WTC11 (cell line): ENCODE results near the gene LCA5. TPM values are rescaled to one million over a fixed set of nuclear protein-coding genes. Genes with fewer than 3 reads are reported as not detected.
A peak's percentile ranks its signal among the peaks of the same experiment; 100 is the strongest.

Source experiments
- ATAC-seq: fragments of 200-7000 bp; cut with Tn5 transposase; 2 replicates; pipeline ENCODE4 v1.10.0; 2021; ENCODE audit warnings: mild to moderate bottlenecking, moderate library complexity
- CTCF ChIA-PET: fragments of 300-600 bp; sonication (Branson Sonifier 250); formaldehyde crosslinking; loops from one replicate; lab custom pipeline; 2021; ENCODE audit warnings: antibody characterized with exemption; lab: Charles Lee
- POLR2A ChIA-PET: fragments of 350-600 bp; sonication (Branson Sonifier 250); formaldehyde crosslinking; loops from one replicate; lab custom pipeline; 2021; ENCODE audit warnings: antibody characterized with exemption; lab: Charles Lee
- DNase-seq: peaks from one replicate; pipeline ENCODE4 v3.0.0; 2021; ENCODE audit warnings: low spot score
- H3K27ac Mint-ChIP-seq: 2 replicates; pipeline ENCODE4 v1.8.0; 2021; ENCODE audit warnings: mixed read lengths
- H3K27me3 Mint-ChIP-seq: 2 replicates; pipeline ENCODE4 v1.8.0; 2021; ENCODE audit warnings: low read depth, mild to moderate bottlenecking, moderate library complexity, mixed read lengths
- H3K36me3 Mint-ChIP-seq: 2 replicates; pipeline ENCODE4 v1.8.0; 2021; ENCODE audit warnings: mixed read lengths
- H3K4me1 Mint-ChIP-seq: 2 replicates; pipeline ENCODE4 v1.8.0; 2022; ENCODE audit warnings: mixed read lengths
- H3K4me3 Mint-ChIP-seq: 2 replicates; pipeline ENCODE4 v1.8.0; 2021; ENCODE audit warnings: mild to moderate bottlenecking, moderate library complexity, mixed read lengths
- H3K9me3 Mint-ChIP-seq: 2 replicates; pipeline ENCODE4 v1.8.0; 2021; ENCODE audit warnings: mixed read lengths
- ATF6 ChIP-seq: sonication (generic); formaldehyde crosslinking; IDR thresholded peaks from 2 replicates; pipeline ENCODE4 v1.8.1; 2023; ENCODE audit warnings: mild to moderate bottlenecking, missing genetic modification reagents
- CREB1 ChIP-seq: sonication (generic); formaldehyde crosslinking; IDR thresholded peaks from 2 replicates; pipeline ENCODE4 v1.8.0; 2023; ENCODE audit warnings: mild to moderate bottlenecking, missing genetic modification reagents
- ESRRA ChIP-seq: sonication (generic); formaldehyde crosslinking; IDR thresholded peaks from 2 replicates; pipeline ENCODE4 v1.8.1; 2022; ENCODE audit warnings: mild to moderate bottlenecking, missing genetic modification reagents, borderline replicate concordance
- FOXP1 ChIP-seq: sonication (generic); formaldehyde crosslinking; IDR thresholded peaks from 2 replicates; pipeline ENCODE4 v1.8.0; 2022; ENCODE audit warnings: missing genetic modification reagents, mild to moderate bottlenecking, moderate library complexity, borderline replicate concordance
- GTF2I ChIP-seq: fragments of 250-450 bp; sonication (Bioruptor Pico); conservative IDR thresholded peaks from 2 replicates; pipeline ENCODE4 v1.4.0; 2021; ENCODE audit warnings: mild to moderate bottlenecking
- JAZF1 ChIP-seq: fragments of 250-450 bp; sonication (Bioruptor Pico); IDR thresholded peaks from 2 replicates; pipeline ENCODE4 v1.9.0; 2021; ENCODE audit warnings: moderate library complexity, mild to moderate bottlenecking, inconsistent platforms
- JUN ChIP-seq: sonication (generic); formaldehyde crosslinking; IDR thresholded peaks from 2 replicates; pipeline ENCODE4 v1.8.0; 2023; ENCODE audit warnings: mild to moderate bottlenecking, missing genetic modification reagents
- KAT7 ChIP-seq: sonication (generic); formaldehyde crosslinking; IDR thresholded peaks from 2 replicates; pipeline ENCODE4 v1.8.1; 2023; ENCODE audit warnings: missing genetic modification reagents, mild to moderate bottlenecking, borderline replicate concordance
- MLX ChIP-seq: sonication (generic); formaldehyde crosslinking; IDR thresholded peaks from 2 replicates; pipeline ENCODE4 v1.8.1; 2023; ENCODE audit warnings: mild to moderate bottlenecking, missing genetic modification reagents, moderate library complexity
- MXD4 ChIP-seq: fragments of 250-450 bp; sonication (Bioruptor Pico); IDR thresholded peaks from 2 replicates; pipeline ENCODE4 v1.8.0; 2021; ENCODE audit warnings: mild to moderate bottlenecking, moderate library complexity, borderline replicate concordance
- MYBL2 ChIP-seq: sonication (generic); formaldehyde crosslinking; IDR thresholded peaks from 2 replicates; pipeline ENCODE4 v1.8.1; 2023; ENCODE audit warnings: mild to moderate bottlenecking, moderate library complexity, missing genetic modification reagents
- PREB ChIP-seq: sonication (generic); formaldehyde crosslinking; IDR thresholded peaks from 2 replicates; pipeline ENCODE4 v1.8.1; 2022; ENCODE audit warnings: mild to moderate bottlenecking, missing genetic modification reagents, moderate library complexity, borderline replicate concordance
- RELA ChIP-seq: sonication (generic); formaldehyde crosslinking; IDR thresholded peaks from 2 replicates; pipeline ENCODE4 v1.8.1; 2022; ENCODE audit warnings: missing genetic modification reagents, mild to moderate bottlenecking, borderline replicate concordance
- RORB ChIP-seq: fragments of 250-450 bp; sonication (Bioruptor Pico); IDR thresholded peaks from 2 replicates; pipeline ENCODE4 v1.9.0; 2021; ENCODE audit warnings: mild to moderate bottlenecking
- SMAD3 ChIP-seq: sonication (generic); formaldehyde crosslinking; IDR thresholded peaks from 2 replicates; pipeline ENCODE4 v1.8.0; 2022; ENCODE audit warnings: missing genetic modification reagents, mild to moderate bottlenecking, borderline replicate concordance
- TEAD1 ChIP-seq: sonication (generic); formaldehyde crosslinking; IDR thresholded peaks from 2 replicates; pipeline ENCODE4 v1.8.0; 2022; ENCODE audit warnings: mild to moderate bottlenecking, missing genetic modification reagents
- USF2 ChIP-seq: sonication (generic); formaldehyde crosslinking; IDR thresholded peaks from 2 replicates; pipeline ENCODE4 v1.8.1; 2023; ENCODE audit warnings: mild to moderate bottlenecking, missing genetic modification reagents, moderate library complexity
- ZNF138 ChIP-seq: sonication (generic); formaldehyde crosslinking; conservative IDR thresholded peaks from 2 replicates; pipeline ENCODE4 v1.8.1; 2022; ENCODE audit warnings: mild to moderate bottlenecking, moderate library complexity, missing genetic modification reagents
- ZNF232 ChIP-seq: sonication (generic); formaldehyde crosslinking; IDR thresholded peaks from 2 replicates; pipeline ENCODE4 v1.8.0; 2022; ENCODE audit warnings: mild to moderate bottlenecking, missing genetic modification reagents
- ZNF263 ChIP-seq: sonication (generic); formaldehyde crosslinking; IDR thresholded peaks from 2 replicates; pipeline ENCODE4 v1.8.1; 2022; ENCODE audit warnings: low read depth, mild to moderate bottlenecking, moderate library complexity, missing genetic modification reagents
- ZNF396 ChIP-seq: fragments of 250-450 bp; sonication (Bioruptor Pico); IDR thresholded peaks from 2 replicates; pipeline ENCODE4 v1.8.0; 2021; ENCODE audit warnings: mild to moderate bottlenecking, moderate library complexity, borderline replicate concordance
- ZNF416 ChIP-seq: fragments of 250-450 bp; sonication (Bioruptor Pico); IDR thresholded peaks from 2 replicates; pipeline ENCODE4 v1.9.0; 2021; ENCODE audit warnings: mild to moderate bottlenecking, inconsistent platforms
- ZNF423 ChIP-seq: fragments of 250-450 bp; sonication (Bioruptor Pico); IDR thresholded peaks from 2 replicates; pipeline ENCODE4 v2.1.2; 2022; ENCODE audit warnings: mild to moderate bottlenecking, moderate library complexity
- ZNF671 ChIP-seq: fragments of 250-450 bp; sonication (Bioruptor Pico); IDR thresholded peaks from 2 replicates; pipeline ENCODE4 v1.8.0; 2021; ENCODE audit warnings: mild to moderate bottlenecking
- total RNA-seq: library from RNA; stranded (reverse); gene quantifications from 3 replicates; pipeline ENCODE4 v1.2.3, GENCODE V29; 2021
- TF ChIP-seq, protein P1 (sequence below): sonication (generic); formaldehyde crosslinking; IDR thresholded peaks from 2 replicates; pipeline ENCODE4 v1.8.1; 2023; ENCODE audit warnings: mild to moderate bottlenecking, moderate library complexity, missing genetic modification reagents

Gene LCA5
- total RNA-seq, 1 experiment from 2014 or later: 3.8 TPM

DNA sequence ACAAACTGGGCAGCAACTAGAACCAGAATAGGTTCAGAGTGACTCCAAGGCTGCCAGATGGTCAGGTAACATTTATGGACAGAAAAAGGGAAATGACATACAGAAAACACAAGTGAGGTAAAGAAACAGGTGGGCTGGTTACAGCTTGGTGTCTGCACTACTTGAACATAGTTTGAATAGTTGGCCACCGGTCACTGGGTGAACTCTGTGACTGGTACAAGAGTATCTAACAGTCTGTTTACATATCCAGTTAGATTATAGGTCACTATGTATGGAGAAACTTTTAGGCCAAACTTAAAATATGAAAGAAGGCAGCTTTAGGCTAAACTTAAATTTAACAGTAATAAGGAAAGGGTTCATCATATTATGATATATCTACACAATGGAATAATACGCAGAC, 32.9 kb downstream of the LCA5 start (continued):
- no peak for TF ChIP-seq ZNF263 (CRISPR knock-in tag)
- TF ChIP-seq ATF6 (CRISPR knock-in tag): no peak
- no peak for TF ChIP-seq ZNF423 (CRISPR knock-in tag)
- no peak for TF ChIP-seq ESRRA (CRISPR knock-in tag)
- no peak for TF ChIP-seq CREB1
- TF ChIP-seq ZNF416: no peak
- TF ChIP-seq, all 79 proteins: peak for 0

DNA sequence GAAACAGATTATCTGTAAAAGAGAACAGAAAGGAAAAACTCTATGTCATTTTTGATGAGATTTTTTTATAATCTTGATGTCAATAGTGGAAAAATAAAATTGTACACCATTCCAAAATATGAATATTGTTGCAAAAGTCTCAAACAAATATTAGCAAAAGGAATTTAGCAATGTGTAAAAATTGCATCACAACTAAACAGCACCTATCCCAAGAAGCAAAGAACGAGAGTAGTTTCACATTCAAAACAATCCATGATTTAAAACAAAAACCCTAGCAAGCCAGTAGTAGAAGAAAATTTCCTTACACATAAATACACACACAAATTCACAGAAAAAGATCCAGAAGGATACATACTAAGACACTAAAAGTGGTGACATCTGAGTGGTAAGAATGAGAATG, 38.4 kb downstream of the LCA5 start:
- no peak for DNase-seq
- Mint-ChIP-seq H3K36me3 (no peaks in the 10 kb centered on the region), H3K9me3 (no peaks in the 10 kb centered on the region), H3K27me3 (no peaks in the 10 kb centered on the region), H3K4me1 (peaks cover 17% of the 10 kb centered on the region), H3K27ac (no peak overlapping the region), H3K4me3 (no peak overlapping the region)
- no peak for TF ChIP-seq GTF2I (CRISPR knock-in tag)
- TF ChIP-seq ZNF671: no peak
- TF ChIP-seq ZNF138 (CRISPR knock-in tag): no peak
- no peak for TF ChIP-seq KAT7
- no peak for TF ChIP-seq RORB (CRISPR knock-in tag)
- no peak for TF ChIP-seq ZNF396 (CRISPR knock-in tag)
- TF ChIP-seq MYBL2 (CRISPR knock-in tag): no peak
- TF ChIP-seq FOXP1 (CRISPR knock-in tag): no peak
- no peak for TF ChIP-seq PREB
- no peak for TF ChIP-seq ATF6 (CRISPR knock-in tag)
- no peak for TF ChIP-seq USF2 (CRISPR knock-in tag)
- no peak for TF ChIP-seq TEAD1 (CRISPR knock-in tag)
- TF ChIP-seq ZNF232 (CRISPR knock-in tag): no peak
- no peak for ATAC-seq
- CTCF ChIA-PET: no interaction called here
- POLR2A ChIA-PET: no interaction called here

DNA sequence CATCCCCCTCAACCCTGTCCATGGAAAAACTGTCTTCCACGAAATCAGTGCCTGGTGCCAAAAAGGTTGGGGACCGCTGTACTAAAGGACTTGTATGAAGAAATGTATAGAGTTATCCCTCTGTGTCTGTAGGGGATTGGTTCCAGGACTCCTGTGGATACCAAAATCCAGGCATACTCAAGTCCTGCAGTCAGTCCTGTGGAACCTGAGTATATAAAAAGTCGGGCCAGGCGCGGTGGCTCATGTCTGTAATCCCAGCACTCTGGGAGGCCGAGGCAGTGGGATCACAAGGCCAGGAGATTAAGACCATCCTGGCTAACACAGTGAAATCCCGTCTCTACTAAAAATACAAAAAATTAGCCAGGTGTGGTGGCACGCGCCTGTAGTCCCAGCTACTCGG, 42.0 kb downstream of the LCA5 start:
- POLR2A ChIA-PET: interaction anchor here (0.5 kb wide), 1 partner anchor 174 kb away, joined by 5 read pairs; no protein-coding TSS in a partner anchor
- Mint-ChIP-seq H3K27me3 (no peaks in the 10 kb centered on the region), H3K36me3 (no peaks in the 10 kb centered on the region), H3K9me3 (no peaks in the 10 kb centered on the region), H3K4me3 (no peak overlapping the region), H3K27ac (no peak overlapping the region), H3K4me1 (peaks cover 17% of the 10 kb centered on the region)
- ATAC-seq (peak; percentile 51), DNase-seq (no peak)
- CTCF ChIA-PET: interaction anchor here (0.7 to 1.0 kb wide), 2 partner anchors 9 to 160 kb away, joined by 4 to 5 read pairs; no protein-coding TSS in a partner anchor
- TF ChIP-seq MLX (CRISPR knock-in tag) (no peak), RELA (CRISPR knock-in tag) (no peak), SMAD3 (CRISPR knock-in tag) (no peak), MYBL2 (CRISPR knock-in tag) (no peak), MXD4 (CRISPR knock-in tag) (no peak), ESRRA (CRISPR knock-in tag) (no peak), JAZF1 (CRISPR knock-in tag) (no peak), JUN (no peak)
- TF ChIP-seq, protein P1, sequence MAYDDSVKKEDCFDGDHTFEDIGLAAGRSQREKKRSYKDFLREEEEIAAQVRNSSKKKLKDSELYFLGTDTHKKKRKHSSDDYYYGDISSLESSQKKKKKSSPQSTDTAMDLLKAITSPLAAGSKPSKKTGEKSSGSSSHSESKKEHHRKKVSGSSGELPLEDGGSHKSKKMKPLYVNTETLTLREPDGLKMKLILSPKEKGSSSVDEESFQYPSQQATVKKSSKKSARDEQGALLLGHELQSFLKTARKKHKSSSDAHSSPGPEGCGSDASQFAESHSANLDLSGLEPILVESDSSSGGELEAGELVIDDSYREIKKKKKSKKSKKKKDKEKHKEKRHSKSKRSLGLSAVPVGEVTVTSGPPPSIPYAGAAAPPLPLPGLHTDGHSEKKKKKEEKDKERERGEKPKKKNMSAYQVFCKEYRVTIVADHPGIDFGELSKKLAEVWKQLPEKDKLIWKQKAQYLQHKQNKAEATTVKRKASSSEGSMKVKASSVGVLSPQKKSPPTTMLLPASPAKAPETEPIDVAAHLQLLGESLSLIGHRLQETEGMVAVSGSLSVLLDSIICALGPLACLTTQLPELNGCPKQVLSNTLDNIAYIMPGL: no peak
